Keratinocyte (primary cell): Measurements from ENCODE around the gene CAPZB. TPM values are rescaled to one million over a fixed set of nuclear protein-coding genes. Genes with fewer than 3 reads are reported as not detected.

ENCODE experiments used
- DNase-seq: peaks from one replicate; pipeline ENCODE4 v3.0.0-alpha.2; 2011; ENCODE audit warnings: low read depth, missing footprints, low spot score
- FAIRE-seq: peaks from 2 replicates; lab custom pipeline; 2011; peaks lifted over from hg19 to GRCh38; lab: Jason Lieb, UNC
- H2AFZ ChIP-seq: 2 replicates; pipeline ENCODE4 v1.6.0; 2012; ENCODE audit warnings: low read length, control low read depth, inconsistent platforms; ENCODE audit not compliant: control insufficient read depth
- H3K27ac ChIP-seq: 2 replicates; pipeline ENCODE4 v1.5.1; 2011; ENCODE audit warnings: low read length; ENCODE audit not compliant: control insufficient read depth, insufficient read depth
- H3K27me3 ChIP-seq: 3 replicates; pipeline ENCODE4 v1.6.0; 2011; ENCODE audit warnings: low read length; ENCODE audit not compliant: control insufficient read depth, insufficient read depth; ENCODE audit errors: extremely low read depth
- H3K36me3 ChIP-seq, 2 experiments: 2 replicates in 1 of 2; 3 replicates in 1 of 2; pipeline ENCODE4 v1.5.1; 2011; ENCODE audit warnings: low read length in 2 of 2, mild to moderate bottlenecking in 1 of 2; ENCODE audit not compliant: control insufficient read depth in 2 of 2, insufficient read depth in 2 of 2; ENCODE audit errors: extremely low read depth in 1 of 2
- H3K4me1 ChIP-seq: 3 replicates; pipeline ENCODE4 v1.5.1; 2011; ENCODE audit warnings: low read length; ENCODE audit not compliant: control insufficient read depth, insufficient read depth; ENCODE audit errors: extremely low read depth
- H3K4me2 ChIP-seq: 3 replicates; pipeline ENCODE4 v1.6.0; 2011; ENCODE audit warnings: low read depth, low read length; ENCODE audit not compliant: control insufficient read depth, insufficient read depth; ENCODE audit errors: extremely low read depth
- H3K4me3 ChIP-seq, 3 experiments: fragments of 200-600 bp in 1 of 3; sonication (generic) in 1 of 3; 2 replicates in 2 of 3; 3 replicates in 1 of 3; pipeline ENCODE4 v1.5.1; 2011 to 2016; ENCODE audit warnings: low read length in 3 of 3, mild to moderate bottlenecking in 3 of 3, control low read depth in 2 of 3, inconsistent platforms in 1 of 3, low read depth in 1 of 3, mixed read lengths in 1 of 3, mixed run types in 1 of 3, moderate library complexity in 1 of 3; ENCODE audit not compliant: control insufficient read depth in 2 of 3, insufficient read depth in 2 of 3; ENCODE audit errors: extremely low read depth in 1 of 3
- H3K79me2 ChIP-seq: 2 replicates; pipeline ENCODE4 v1.6.0; 2012; ENCODE audit warnings: low read length; ENCODE audit not compliant: control insufficient read depth, insufficient read depth
- H3K9ac ChIP-seq: 3 replicates; pipeline ENCODE4 v1.6.0; 2011; ENCODE audit warnings: low read length; ENCODE audit not compliant: control insufficient read depth, insufficient read depth; ENCODE audit errors: extremely low read depth
- H3K9me1 ChIP-seq: 3 replicates; pipeline ENCODE4 v1.6.0; 2011; ENCODE audit warnings: low read length; ENCODE audit not compliant: control insufficient read depth, insufficient read depth; ENCODE audit errors: extremely low read depth
- H3K9me3 ChIP-seq: 2 replicates; pipeline ENCODE4 v1.5.1; 2012; ENCODE audit warnings: low read depth, low read length; ENCODE audit not compliant: control insufficient read depth
- H4K20me1 ChIP-seq: 3 replicates; pipeline ENCODE4 v1.6.0; 2011; ENCODE audit warnings: low read length; ENCODE audit not compliant: control insufficient read depth, insufficient read depth; ENCODE audit errors: extremely low read depth
- CTCF ChIP-seq, 3 experiments: IDR thresholded peaks in 1 of 3; conservative IDR thresholded peaks in 1 of 3; optimal IDR thresholded peaks in 1 of 3; 2 replicates in 2 of 3; 3 replicates in 1 of 3; pipeline versions ENCODE3 to v1.5.1; 2011; ENCODE audit warnings: low read length in 3 of 3, mild to moderate bottlenecking in 3 of 3, moderate library complexity in 2 of 3, control low read depth in 1 of 3, inconsistent platforms in 1 of 3; ENCODE audit not compliant: insufficient read depth in 2 of 3; ENCODE audit errors: extremely low read depth in 1 of 3
- EZH2 ChIP-seq: IDR thresholded peaks from one replicate; pipeline ENCODE4 v1.6.1; 2012; ENCODE audit warnings: inconsistent platforms, mild to moderate bottlenecking, low read length, moderate library complexity
- dilution Hi-C: fragments of 300-500 bp; cut with MboI; formaldehyde crosslinking; loops from one replicate; pipeline ENCODE4 v1.7.0; 2020; ENCODE audit warnings: low sequenced_read_pairs; ENCODE audit not compliant: extremely low pct_ligation_motif_present
- polyA plus RNA-seq, 5 experiments: library from polyadenylated mRNA; depleted of rRNA in 3 of 5; stranded (reverse) in 3 of 5; stranded (forward) in 1 of 5; unstranded in 1 of 5; fragments of >200 nt; gene quantifications; 1 replicate in 1 of 5; 2 replicates in 3 of 5; 3 replicates in 1 of 5; pipeline versions ENCODE4 v1.2.1 to v1.2.3, GENCODE V29; 2011 to 2012; ENCODE audit warnings: missing spikeins in 2 of 5, low read depth in 1 of 5, low replicate concordance in 1 of 5

The CAPZB gene
- polyA plus RNA-seq, 1 donor (not counting 4 experiments of a cell fraction or from before 2014, with no cell fraction given) = 193 TPM

GRCh38 chr1:19404748-19405147 lies 80.6 kb downstream of the CAPZB start:
- H3K4me2 ChIP-seq = no peak overlapping the region
- H3K36me3 ChIP-seq = peaks cover 6 to 21% of the 10 kb centered on the region in 2 experiments
- no peak overlapping the region for H3K4me3 ChIP-seq
- H3K79me2 ChIP-seq = peaks cover 76% of the 10 kb centered on the region
- H3K9me3 ChIP-seq = no peaks in the 10 kb centered on the region
- no peak overlapping the region for H2AFZ ChIP-seq
- no peak overlapping the region for H3K9ac ChIP-seq
- H3K27ac ChIP-seq = no peak overlapping the region
- H3K9me1 ChIP-seq = peaks cover 2% of the 10 kb centered on the region
- H3K4me1 ChIP-seq = no peaks in the 10 kb centered on the region
- no peaks in the 10 kb centered on the region for H3K27me3 ChIP-seq
- no peak for TF ChIP-seq EZH2
- no peak for TF ChIP-seq CTCF (optimal IDR thresholded peaks at IDR 0.05 in 1 of 3, IDR thresholded peaks at IDR 0.05 in 1 of 3, conservative IDR thresholded peaks at IDR 0.05 in 1 of 3; ENCODE audit: extremely low read depth in 1 of 3, insufficient read depth in 2 of 3, low read length in 3 of 3)
- DNase-seq (no peak), FAIRE-seq (no peak)
- peaks cover 16% of the 10 kb centered on the region for H4K20me1 ChIP-seq
- dilution Hi-C loops = no loop called here

DNA sequence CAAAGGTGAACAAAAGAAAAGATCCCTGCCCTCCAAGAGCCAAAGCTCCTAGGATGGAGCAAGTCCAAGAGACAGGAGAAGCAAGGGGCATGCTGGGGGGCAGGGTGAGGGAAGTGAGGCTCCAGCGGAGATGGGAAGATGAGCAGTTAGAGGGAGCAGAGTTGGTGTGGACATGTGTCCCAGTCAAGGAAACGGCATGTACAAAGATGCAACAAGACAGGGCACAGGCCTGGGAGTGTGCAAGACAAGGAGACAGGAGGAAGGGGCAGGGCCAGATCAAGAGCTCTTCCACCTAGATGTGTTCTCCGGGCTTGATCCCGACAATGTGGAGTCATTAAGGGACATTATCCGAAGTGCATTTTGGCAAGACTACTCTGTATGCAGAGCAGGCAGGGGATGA lies 82.1 kb downstream of the CAPZB start:
- no peaks in the 10 kb centered on the region for H3K27me3 ChIP-seq
- H3K4me3 ChIP-seq = no peak overlapping the region
- H3K4me1 ChIP-seq = no peaks in the 10 kb centered on the region
- H2AFZ ChIP-seq = no peak overlapping the region
- peaks cover 6 to 20% of the 10 kb centered on the region in 2 experiments for H3K36me3 ChIP-seq
- DNase-seq = no peak
- H3K9me1 ChIP-seq = peaks cover 2% of the 10 kb centered on the region
- TF ChIP-seq EZH2 = no peak
- no peak for TF ChIP-seq CTCF (optimal IDR thresholded peaks at IDR 0.05 in 1 of 3, IDR thresholded peaks at IDR 0.05 in 1 of 3, conservative IDR thresholded peaks at IDR 0.05 in 1 of 3; ENCODE audit: extremely low read depth in 1 of 3, insufficient read depth in 2 of 3, low read length in 3 of 3)
- H3K27ac ChIP-seq = no peak overlapping the region
- dilution Hi-C loops = no loop called here
- no peaks in the 10 kb centered on the region for H3K9me3 ChIP-seq
- peaks cover 77% of the 10 kb centered on the region for H3K79me2 ChIP-seq
- peaks cover 18% of the 10 kb centered on the region for H4K20me1 ChIP-seq
- no peak overlapping the region for H3K4me2 ChIP-seq
- no peak for FAIRE-seq
- H3K9ac ChIP-seq = no peak overlapping the region
